GM12874 (cell line): ENCODE measurements around the gene ADAMTSL1.

ENCODE experiments used
- CTCF ChIP-seq: IDR thresholded peaks from 2 replicates; pipeline ENCODE4 v1.5.1; 2011; ENCODE audit warnings: low read depth, mild to moderate bottlenecking, control low read depth, low read length, moderate library complexity; ENCODE audit not compliant: insufficient read depth

ADAMTSL1 gene

GRCh38 chr9:18456624-18457237 lies 17.2 kb upstream of the ADAMTSL1 start:
- TF ChIP-seq CTCF = no peak

- no peak for TF ChIP-seq CTCF
Observed at GRCh38 chr9:18457510-18457909, 16.4 kb upstream of the ADAMTSL1 start.

GRCh38 chr9:18459962-18460584 lies 13.9 kb upstream of the ADAMTSL1 start:
- TF ChIP-seq CTCF = no peak

GRCh38 chr9:18461496-18461895 lies 12.5 kb upstream of the ADAMTSL1 start:
- TF ChIP-seq CTCF = no peak

- TF ChIP-seq CTCF = no peak
Observed at GRCh38 chr9:18463991-18464390, 10.0 kb upstream of the ADAMTSL1 start.

- no peak for TF ChIP-seq CTCF
Observed at GRCh38 chr9:18466101-18466500, 7.9 kb upstream of the ADAMTSL1 start.

GRCh38 chr9:18467696-18468095 lies 6.3 kb upstream of the ADAMTSL1 start:
- TF ChIP-seq CTCF = no peak

GRCh38 chr9:18472435-18472834 lies 1.5 kb upstream of the ADAMTSL1 start:
- no peak for TF ChIP-seq CTCF
